Osteocyte (in vitro differentiated cells): ENCODE results near the gene KPNA4. TPM values are rescaled to one million over a fixed set of nuclear protein-coding genes. Genes with fewer than 3 reads are reported as not detected.
A peak's percentile ranks its signal among the peaks of the same experiment; 100 is the strongest.

Experiments
- DNase-seq: peaks from one replicate; pipeline ENCODE4 v3.0.0; 2021; ENCODE audit warnings: mixed read lengths; ENCODE audit not compliant: unreplicated experiment; ENCODE audit errors: extremely low spot score
- H3K27ac Mint-ChIP-seq: one replicate; pipeline ENCODE4 v1.8.0; 2021; ENCODE audit warnings: mild to moderate bottlenecking, mixed read lengths; ENCODE audit not compliant: unreplicated experiment
- H3K27me3 Mint-ChIP-seq: one replicate; pipeline ENCODE4 v1.8.0; 2021; ENCODE audit warnings: mixed read lengths; ENCODE audit not compliant: unreplicated experiment
- H3K36me3 Mint-ChIP-seq: one replicate; pipeline ENCODE4 v1.8.0; 2021; ENCODE audit warnings: mixed read lengths; ENCODE audit not compliant: unreplicated experiment
- H3K4me1 Mint-ChIP-seq: one replicate; pipeline ENCODE4 v1.8.0; 2021; ENCODE audit warnings: mixed read lengths; ENCODE audit not compliant: unreplicated experiment
- H3K4me3 Mint-ChIP-seq: one replicate; pipeline ENCODE4 v1.8.0; 2021; ENCODE audit warnings: mild to moderate bottlenecking, moderate library complexity, mixed read lengths; ENCODE audit not compliant: unreplicated experiment
- H3K9me3 Mint-ChIP-seq: one replicate; pipeline ENCODE4 v1.8.0; 2021; ENCODE audit warnings: mixed read lengths; ENCODE audit not compliant: unreplicated experiment
- CTCF ChIP-seq: fragments of 200-600 bp; sonication (generic); IDR thresholded peaks from 2 replicates; pipeline ENCODE4 v1.5.0; 2021; ENCODE audit warnings: antibody characterized with exemption, mild to moderate bottlenecking, moderate library complexity
- total RNA-seq: library from RNA; stranded (reverse); gene quantifications from 2 replicates; pipeline ENCODE4 v1.2.1, GENCODE V29; 2021

The KPNA4 gene
- total RNA-seq, 1 donor from 2014 or later, result 57.7 TPM

- TF ChIP-seq CTCF, result no peak
- H3K4me3 Mint-ChIP-seq, result no peak overlapping the region
- no peaks in the 10 kb centered on the region for H3K36me3 Mint-ChIP-seq
- peak overlapping the region; percentile 70 for H3K27ac Mint-ChIP-seq
- DNase-seq, result no peak
- peaks cover 42% of the 10 kb centered on the region for H3K4me1 Mint-ChIP-seq
- H3K27me3 Mint-ChIP-seq, result no peaks in the 10 kb centered on the region
- no peaks in the 10 kb centered on the region for H3K9me3 Mint-ChIP-seq
These were observed 20.4 kb downstream of the KPNA4 start for GRCh38 chr3:160544844-160545503.

- no peak overlapping the region for H3K4me3 Mint-ChIP-seq
- DNase-seq, result no peak
- H3K4me1 Mint-ChIP-seq, result peaks cover 34% of the 10 kb centered on the region
- TF ChIP-seq CTCF, result no peak
- no peaks in the 10 kb centered on the region for H3K27me3 Mint-ChIP-seq
- no peak overlapping the region for H3K27ac Mint-ChIP-seq
- no peaks in the 10 kb centered on the region for H3K9me3 Mint-ChIP-seq
- H3K36me3 Mint-ChIP-seq, result no peaks in the 10 kb centered on the region
These were observed 24.8 kb downstream of the KPNA4 start for GRCh38 chr3:160540551-160540950.

- TF ChIP-seq CTCF, result no peak
- H3K4me3 Mint-ChIP-seq, result no peak overlapping the region
- H3K27me3 Mint-ChIP-seq, result no peaks in the 10 kb centered on the region
- no peak overlapping the region for H3K27ac Mint-ChIP-seq
- no peaks in the 10 kb centered on the region for H3K9me3 Mint-ChIP-seq
- no peak for DNase-seq
- peaks cover 2% of the 10 kb centered on the region for H3K36me3 Mint-ChIP-seq
- H3K4me1 Mint-ChIP-seq, result peaks cover 18% of the 10 kb centered on the region
These were observed 26.5 kb downstream of the KPNA4 start for GRCh38 chr3:160538895-160539294.

GRCh38 chr3:160537729-160538128, 27.6 kb downstream of the KPNA4 start:
- Mint-ChIP-seq H3K4me3 (no peak overlapping the region), H3K27me3 (no peaks in the 10 kb centered on the region), H3K36me3 (peaks cover 2% of the 10 kb centered on the region), H3K9me3 (no peaks in the 10 kb centered on the region), H3K4me1 (peaks cover 16% of the 10 kb centered on the region), H3K27ac (no peak overlapping the region)
- TF ChIP-seq CTCF, result no peak
- DNase-seq, result no peak

- Mint-ChIP-seq H3K27me3 (no peaks in the 10 kb centered on the region), H3K4me3 (no peak overlapping the region), H3K4me1 (peaks cover 2% of the 10 kb centered on the region), H3K36me3 (peaks cover 14% of the 10 kb centered on the region), H3K9me3 (no peaks in the 10 kb centered on the region), H3K27ac (no peak overlapping the region)
- DNase-seq, result no peak
- TF ChIP-seq CTCF, result no peak
These were observed 33.0 kb downstream of the KPNA4 start for GRCh38 chr3:160532371-160532770.
